Vagina (tissue), 2 donors: ENCODE measurements around the gene TBL1Y.

Source experiments
- POLR2A ChIP-seq, 2 donors: fragments of 450-650 bp; IDR thresholded peaks; one replicate each; pipeline ENCODE4 v1.6.1; 2017; ENCODE audit warnings: antibody characterized with exemption in 2 of 2, mild to moderate bottlenecking in 2 of 2, moderate library complexity in 2 of 2
- POLR2AphosphoS5 ChIP-seq, 2 donors: sonication (generic); formaldehyde crosslinking; IDR thresholded peaks; one replicate each; pipeline ENCODE4 v1.9.0; 2017; ENCODE audit warnings: antibody characterized with exemption in 2 of 2, mild to moderate bottlenecking in 2 of 2, low read depth in 1 of 2; ENCODE audit not compliant: insufficient read depth in 1 of 2
- TF ChIP-seq, protein P1 (sequence below), 3 experiments: fragments of 450-650 bp in 2 of 3; fragments of 200-600 bp in 1 of 3; sonication (generic) in 1 of 3; IDR thresholded peaks; one replicate each; pipeline ENCODE4 v1.5.1; 2017 to 2019; ENCODE audit warnings: antibody characterized with exemption in 3 of 3, mild to moderate bottlenecking in 2 of 3, moderate library complexity in 2 of 3

DNA sequence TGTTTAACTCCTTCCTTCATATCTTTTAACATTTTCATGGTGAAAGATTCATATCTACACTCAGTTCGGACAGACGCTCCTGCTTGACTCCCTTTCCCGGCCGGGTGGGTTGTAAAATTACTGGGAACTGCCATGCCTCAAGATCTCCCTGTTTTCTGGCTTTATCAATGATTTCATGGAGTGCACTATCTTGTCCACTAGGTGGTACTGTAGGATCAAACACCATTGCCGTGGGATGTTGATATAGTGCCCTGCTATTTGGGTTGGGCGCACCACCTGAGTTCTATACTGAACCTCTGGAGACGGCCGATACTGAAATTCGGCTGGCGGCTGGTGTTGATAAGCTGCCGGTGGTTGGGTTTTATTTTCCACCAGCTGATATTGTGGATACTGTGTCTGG lies 54.2 kb downstream of the TBL1Y start:
- TF ChIP-seq POLR2A (IDR thresholded peaks at IDR 0.05) (no peak), POLR2AphosphoS5 (IDR thresholded peaks at IDR 0.05; ENCODE audit: insufficient read depth in 1 of 2, low read depth in 1 of 2) (no peak)
- TF ChIP-seq, protein P1, sequence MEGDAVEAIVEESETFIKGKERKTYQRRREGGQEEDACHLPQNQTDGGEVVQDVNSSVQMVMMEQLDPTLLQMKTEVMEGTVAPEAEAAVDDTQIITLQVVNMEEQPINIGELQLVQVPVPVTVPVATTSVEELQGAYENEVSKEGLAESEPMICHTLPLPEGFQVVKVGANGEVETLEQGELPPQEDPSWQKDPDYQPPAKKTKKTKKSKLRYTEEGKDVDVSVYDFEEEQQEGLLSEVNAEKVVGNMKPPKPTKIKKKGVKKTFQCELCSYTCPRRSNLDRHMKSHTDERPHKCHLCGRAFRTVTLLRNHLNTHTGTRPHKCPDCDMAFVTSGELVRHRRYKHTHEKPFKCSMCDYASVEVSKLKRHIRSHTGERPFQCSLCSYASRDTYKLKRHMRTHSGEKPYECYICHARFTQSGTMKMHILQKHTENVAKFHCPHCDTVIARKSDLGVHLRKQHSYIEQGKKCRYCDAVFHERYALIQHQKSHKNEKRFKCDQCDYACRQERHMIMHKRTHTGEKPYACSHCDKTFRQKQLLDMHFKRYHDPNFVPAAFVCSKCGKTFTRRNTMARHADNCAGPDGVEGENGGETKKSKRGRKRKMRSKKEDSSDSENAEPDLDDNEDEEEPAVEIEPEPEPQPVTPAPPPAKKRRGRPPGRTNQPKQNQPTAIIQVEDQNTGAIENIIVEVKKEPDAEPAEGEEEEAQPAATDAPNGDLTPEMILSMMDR (IDR thresholded peaks at IDR 0.05) = no peak
